Measurements from ENCODE around the gene TMEM129.

The TMEM129 gene

DNA sequence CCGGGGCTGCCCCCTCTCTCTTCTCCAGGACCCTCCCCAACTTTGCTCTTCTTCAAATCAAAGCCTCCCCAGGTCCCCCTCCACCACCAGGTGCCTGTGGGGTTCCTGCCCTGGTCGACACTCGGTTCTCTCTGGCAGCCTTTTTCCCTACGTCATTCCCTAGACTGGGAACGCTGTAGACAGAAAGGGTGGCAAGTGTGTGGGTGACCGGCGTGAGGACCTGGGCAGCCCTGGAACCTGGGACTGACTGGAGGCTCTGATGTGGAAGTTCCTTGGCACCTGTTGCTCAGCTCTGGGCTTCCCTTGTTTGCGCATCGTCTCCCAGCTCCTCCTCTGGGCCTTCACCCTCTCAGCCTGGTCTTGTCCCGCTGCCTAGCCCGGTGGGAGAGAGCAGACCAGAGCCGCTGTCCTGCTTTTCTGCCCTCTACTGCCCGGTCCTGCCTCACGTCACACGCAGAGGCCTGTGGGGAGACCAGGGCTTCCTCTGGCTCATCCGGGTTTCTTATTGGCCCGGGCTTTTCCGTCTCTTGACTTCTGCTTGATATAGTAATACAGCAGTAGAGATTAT lies 1.5 kb upstream of the TMEM129 start:
- H3K27me3 ChIP-seq (ENCODE audit: control insufficient read depth in 1 of 2, insufficient read depth in 2 of 2, low read length in 2 of 2): no peaks in the 10 kb centered on the region
- H3K27ac ChIP-seq (ENCODE audit: low read depth, low read length): peak overlapping the region; percentile 61
- peak overlapping the region; percentile 66 to 70 for H3K4me3 ChIP-seq (ENCODE audit: low read depth in 1 of 2, low read length in 2 of 2)
- peak overlapping the region; percentile 0 to 51 for H3K9ac ChIP-seq (ENCODE audit: low read depth in 1 of 2, low read length in 2 of 2)
- H3K4me1 ChIP-seq (ENCODE audit: control insufficient read depth in 1 of 2, insufficient read depth in 2 of 2, low read length in 2 of 2): peaks cover 44 to 59% of the 10 kb centered on the region in 2 donors
- no peaks in the 10 kb centered on the region for H3K9me3 ChIP-seq (ENCODE audit: control insufficient read depth in 1 of 2, low read length in 2 of 2)
- peaks cover 0 to 24% of the 10 kb centered on the region in 2 donors for H3K36me3 ChIP-seq (ENCODE audit: control insufficient read depth in 1 of 2, insufficient read depth in 2 of 2, low read length in 2 of 2)

DNA sequence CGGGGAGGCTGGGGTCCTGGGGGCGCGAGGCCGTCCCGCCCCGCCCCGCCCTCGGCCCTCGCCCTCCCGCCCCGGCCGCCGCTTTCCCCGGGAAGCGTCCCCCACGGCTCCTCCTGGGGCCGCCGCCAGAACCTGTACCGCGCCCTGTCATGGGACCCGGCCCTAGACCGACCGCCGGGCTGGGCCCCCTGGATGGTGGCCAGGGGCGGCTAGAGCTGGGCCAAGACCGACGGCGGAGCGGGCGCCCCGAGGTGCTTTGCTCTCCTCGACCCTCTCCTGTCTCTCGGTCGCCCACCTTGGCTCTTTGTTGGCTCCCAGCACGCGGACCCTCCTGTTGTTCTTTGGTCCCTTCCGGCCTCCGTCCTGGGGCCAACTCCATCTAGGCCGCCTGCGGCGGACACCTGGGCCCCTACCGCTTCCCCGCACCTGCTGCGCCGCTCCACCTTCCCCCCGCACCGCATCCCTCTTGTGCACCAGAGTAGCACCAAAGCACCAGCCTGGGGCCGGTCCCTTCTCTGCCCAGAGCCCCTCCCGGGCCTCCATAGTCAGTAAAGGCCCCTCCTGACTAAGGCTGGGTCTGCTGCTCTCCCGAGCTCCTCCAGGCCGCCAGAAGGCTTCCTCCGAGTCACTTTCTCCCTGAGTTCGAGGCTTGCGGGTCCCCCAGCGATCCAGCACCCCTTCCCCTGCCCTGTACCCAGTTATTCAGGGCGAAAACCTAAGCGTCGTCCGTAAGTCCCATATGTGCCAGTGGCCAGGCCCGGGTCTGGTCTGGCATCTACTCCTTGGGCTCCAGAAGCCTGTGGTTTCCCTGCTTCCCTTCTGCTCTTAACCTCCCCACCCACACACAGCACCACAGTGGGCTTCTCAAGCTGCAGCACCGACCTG lies 785 bp upstream of the TMEM129 start:
- peaks cover 36 to 58% of the 10 kb centered on the region in 2 donors for H3K4me1 ChIP-seq (ENCODE audit: control insufficient read depth in 1 of 2, insufficient read depth in 2 of 2, low read length in 2 of 2)
- H3K27ac ChIP-seq (ENCODE audit: low read depth, low read length): no peak overlapping the region
- H3K9ac ChIP-seq (ENCODE audit: low read depth in 1 of 2, low read length in 2 of 2): peak overlapping the region; percentile 0 to 51

GRCh38 chr4:1720163-1720983 lies 750 bp downstream of the TMEM129 start:
- H3K4me3 ChIP-seq (ENCODE audit: low read depth in 1 of 2, low read length in 2 of 2): peak overlapping the region; percentile 80 to 92
- peaks cover 33 to 55% of the 10 kb centered on the region in 2 donors for H3K4me1 ChIP-seq (ENCODE audit: control insufficient read depth in 1 of 2, insufficient read depth in 2 of 2, low read length in 2 of 2)
- peak overlapping the region; percentile 77 to 94 for H3K9ac ChIP-seq (ENCODE audit: low read depth in 1 of 2, low read length in 2 of 2)
- H3K9me3 ChIP-seq (ENCODE audit: control insufficient read depth in 1 of 2, low read length in 2 of 2): no peaks in the 10 kb centered on the region
- H3K27ac ChIP-seq (ENCODE audit: low read depth, low read length): peak overlapping the region; percentile 89
- peaks cover 5 to 31% of the 10 kb centered on the region in 2 donors for H3K36me3 ChIP-seq (ENCODE audit: control insufficient read depth in 1 of 2, insufficient read depth in 2 of 2, low read length in 2 of 2)
- no peaks in the 10 kb centered on the region for H3K27me3 ChIP-seq (ENCODE audit: control insufficient read depth in 1 of 2, insufficient read depth in 2 of 2, low read length in 2 of 2)

More for the DNA sequence above, 785 bp upstream of the TMEM129 start:
- Histone ChIP-seq H3K36me3 (ENCODE audit: control insufficient read depth in 1 of 2, insufficient read depth in 2 of 2, low read length in 2 of 2) (peaks cover 0 to 32% of the 10 kb centered on the region in 2 donors), H3K4me3 (ENCODE audit: low read depth in 1 of 2, low read length in 2 of 2) (peak overlapping the region; percentile 66 to 70), H3K27me3 (ENCODE audit: control insufficient read depth in 1 of 2, insufficient read depth in 2 of 2, low read length in 2 of 2) (no peaks in the 10 kb centered on the region), H3K9me3 (ENCODE audit: control insufficient read depth in 1 of 2, low read length in 2 of 2) (no peaks in the 10 kb centered on the region)

DNA sequence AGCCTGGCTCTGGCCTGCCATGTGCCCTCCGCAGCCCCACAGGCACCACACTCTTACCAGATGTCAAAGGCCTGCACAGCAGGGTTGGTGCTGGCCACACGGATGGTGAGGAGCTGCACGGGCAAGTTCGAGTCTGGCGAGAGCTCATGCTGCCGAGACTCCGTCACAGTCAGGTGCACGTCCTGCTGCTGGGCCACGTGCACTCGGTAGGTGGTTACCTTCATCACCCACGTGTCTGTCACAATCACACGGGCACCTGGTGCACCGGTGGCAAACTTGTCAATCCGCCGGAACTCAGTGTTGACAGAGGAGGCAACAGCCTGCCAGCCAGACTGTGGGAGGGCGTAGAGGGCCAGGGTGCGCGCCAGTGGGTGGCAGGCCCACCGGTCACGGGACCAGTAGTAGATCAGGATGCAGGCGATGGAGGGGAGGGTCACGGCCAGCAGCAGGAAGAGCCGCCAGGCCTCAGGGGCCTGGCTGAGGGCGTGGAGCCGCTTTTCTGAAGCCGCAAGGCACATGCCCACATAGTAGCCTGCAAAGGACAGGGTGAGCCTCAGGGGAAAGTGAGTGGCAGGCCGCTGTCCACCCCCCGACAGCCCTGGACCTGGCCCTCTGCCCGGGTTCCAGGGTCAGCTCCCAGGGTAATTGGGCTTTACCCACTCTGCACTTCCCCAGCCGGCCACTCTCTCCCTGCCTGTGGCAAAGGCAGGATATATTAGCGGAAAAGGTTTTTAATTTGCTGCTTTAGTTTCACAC lies 2.9 kb downstream of the TMEM129 start:
- H3K4me3 ChIP-seq (ENCODE audit: low read depth in 1 of 2, low read length in 2 of 2): no peak overlapping the region
- no peak overlapping the region for H3K9ac ChIP-seq (ENCODE audit: low read depth in 1 of 2, low read length in 2 of 2)
- H3K9me3 ChIP-seq (ENCODE audit: control insufficient read depth in 1 of 2, low read length in 2 of 2): no peaks in the 10 kb centered on the region
- no peak overlapping the region for H3K27ac ChIP-seq (ENCODE audit: low read depth, low read length)
- H3K36me3 ChIP-seq (ENCODE audit: control insufficient read depth in 1 of 2, insufficient read depth in 2 of 2, low read length in 2 of 2): peaks cover 5 to 30% of the 10 kb centered on the region in 2 donors
- H3K27me3 ChIP-seq (ENCODE audit: control insufficient read depth in 1 of 2, insufficient read depth in 2 of 2, low read length in 2 of 2): no peaks in the 10 kb centered on the region
- H3K4me1 ChIP-seq (ENCODE audit: control insufficient read depth in 1 of 2, insufficient read depth in 2 of 2, low read length in 2 of 2): peaks cover 32 to 76% of the 10 kb centered on the region in 2 donors

GRCh38 chr4:1717129-1718094 lies 3.7 kb downstream of the TMEM129 start:
- no peak overlapping the region for H3K9ac ChIP-seq (ENCODE audit: low read depth in 1 of 2, low read length in 2 of 2)
- peaks cover 24 to 73% of the 10 kb centered on the region in 2 donors for H3K4me1 ChIP-seq (ENCODE audit: control insufficient read depth in 1 of 2, insufficient read depth in 2 of 2, low read length in 2 of 2)
- H3K4me3 ChIP-seq (ENCODE audit: low read depth in 1 of 2, low read length in 2 of 2): no peak overlapping the region
- H3K36me3 ChIP-seq (ENCODE audit: control insufficient read depth in 1 of 2, insufficient read depth in 2 of 2, low read length in 2 of 2): peaks cover 5 to 30% of the 10 kb centered on the region in 2 donors
- no peaks in the 10 kb centered on the region for H3K27me3 ChIP-seq (ENCODE audit: control insufficient read depth in 1 of 2, insufficient read depth in 2 of 2, low read length in 2 of 2)
- H3K27ac ChIP-seq (ENCODE audit: low read depth, low read length): no peak overlapping the region
- H3K9me3 ChIP-seq (ENCODE audit: control insufficient read depth in 1 of 2, low read length in 2 of 2): no peaks in the 10 kb centered on the region

GRCh38 chr4:1716065-1716945 lies 4.8 kb downstream of the TMEM129 start:
- Histone ChIP-seq H3K27ac (ENCODE audit: low read depth, low read length) (no peak overlapping the region), H3K4me1 (ENCODE audit: control insufficient read depth in 1 of 2, insufficient read depth in 2 of 2, low read length in 2 of 2) (peaks cover 16 to 67% of the 10 kb centered on the region in 2 donors), H3K9ac (ENCODE audit: low read depth in 1 of 2, low read length in 2 of 2) (no peak overlapping the region), H3K9me3 (ENCODE audit: control insufficient read depth in 1 of 2, low read length in 2 of 2) (no peaks in the 10 kb centered on the region), H3K36me3 (ENCODE audit: control insufficient read depth in 1 of 2, insufficient read depth in 2 of 2, low read length in 2 of 2) (peaks cover 5 to 30% of the 10 kb centered on the region in 2 donors), H3K4me3 (ENCODE audit: low read depth in 1 of 2, low read length in 2 of 2) (no peak overlapping the region), H3K27me3 (ENCODE audit: control insufficient read depth in 1 of 2, insufficient read depth in 2 of 2, low read length in 2 of 2) (no peaks in the 10 kb centered on the region)

DNA sequence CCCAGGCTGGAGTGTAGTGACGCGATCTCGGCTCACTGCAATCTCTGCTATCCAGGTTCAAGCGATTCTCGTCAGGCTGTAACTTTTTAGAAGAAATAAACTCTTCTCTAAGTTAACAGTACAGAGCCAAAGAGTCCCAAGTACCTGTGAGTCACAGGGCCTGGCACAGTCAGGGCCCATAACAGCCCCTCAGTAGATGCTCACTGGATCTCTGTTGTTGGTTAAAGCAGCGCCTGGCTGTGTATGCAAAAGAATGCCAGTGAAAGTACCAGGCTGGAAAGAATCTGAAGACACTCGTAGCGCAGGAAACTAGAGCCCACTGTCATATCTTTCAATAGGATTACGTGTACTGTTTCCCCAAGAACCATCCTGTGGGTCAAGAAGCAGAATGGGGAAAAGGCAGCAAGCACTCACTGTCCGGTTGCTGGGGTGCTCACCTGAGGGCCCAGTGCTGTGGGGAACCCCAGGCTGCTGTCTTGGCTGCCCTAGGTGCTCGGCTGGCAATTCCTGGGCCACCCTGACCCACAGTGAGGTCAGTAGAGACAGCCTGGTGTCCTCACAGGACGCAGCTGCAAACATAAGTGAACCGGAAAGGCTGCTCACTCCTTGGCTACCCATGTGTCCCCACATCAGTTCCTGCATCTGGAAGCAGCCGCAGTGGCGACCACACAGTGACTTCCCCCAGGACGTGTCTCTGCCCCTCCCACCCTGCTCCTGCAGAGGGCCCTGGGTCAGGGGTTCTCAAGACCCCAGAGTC lies 5.9 kb downstream of the TMEM129 start:
- H3K9me3 ChIP-seq (ENCODE audit: control insufficient read depth in 1 of 2, low read length in 2 of 2): no peaks in the 10 kb centered on the region
- H3K27me3 ChIP-seq (ENCODE audit: control insufficient read depth in 1 of 2, insufficient read depth in 2 of 2, low read length in 2 of 2): no peaks in the 10 kb centered on the region
- peaks cover 19 to 76% of the 10 kb centered on the region in 2 donors for H3K4me1 ChIP-seq (ENCODE audit: control insufficient read depth in 1 of 2, insufficient read depth in 2 of 2, low read length in 2 of 2)
- H3K9ac ChIP-seq (ENCODE audit: low read depth in 1 of 2, low read length in 2 of 2): peak overlapping the region; percentile 0 to 28
- H3K27ac ChIP-seq (ENCODE audit: low read depth, low read length): no peak overlapping the region
- no peak overlapping the region for H3K4me3 ChIP-seq (ENCODE audit: low read depth in 1 of 2, low read length in 2 of 2)
- H3K36me3 ChIP-seq (ENCODE audit: control insufficient read depth in 1 of 2, insufficient read depth in 2 of 2, low read length in 2 of 2): peaks cover 5 to 31% of the 10 kb centered on the region in 2 donors

All from duodenal mucosa (tissue), 2 donors.